Epithelial cell of prostate (primary cell): ENCODE measurements around the gene SCRT2.
"Not testable (repeated sequence)": the region's sequence is repeated elsewhere in the genome, so short reads cannot be mapped to it uniquely, and the experiment has no call there.

Experiments
- DNase-seq: peaks from one replicate; pipeline ENCODE4 v3.0.0-alpha.2; 2011; ENCODE audit warnings: low read depth, low spot score
- H3K27ac ChIP-seq: fragments of 450-650 bp; 2 replicates; pipeline ENCODE4 v1.5.1; 2017; ENCODE audit warnings: mild to moderate bottlenecking

SCRT2 gene

DNA sequence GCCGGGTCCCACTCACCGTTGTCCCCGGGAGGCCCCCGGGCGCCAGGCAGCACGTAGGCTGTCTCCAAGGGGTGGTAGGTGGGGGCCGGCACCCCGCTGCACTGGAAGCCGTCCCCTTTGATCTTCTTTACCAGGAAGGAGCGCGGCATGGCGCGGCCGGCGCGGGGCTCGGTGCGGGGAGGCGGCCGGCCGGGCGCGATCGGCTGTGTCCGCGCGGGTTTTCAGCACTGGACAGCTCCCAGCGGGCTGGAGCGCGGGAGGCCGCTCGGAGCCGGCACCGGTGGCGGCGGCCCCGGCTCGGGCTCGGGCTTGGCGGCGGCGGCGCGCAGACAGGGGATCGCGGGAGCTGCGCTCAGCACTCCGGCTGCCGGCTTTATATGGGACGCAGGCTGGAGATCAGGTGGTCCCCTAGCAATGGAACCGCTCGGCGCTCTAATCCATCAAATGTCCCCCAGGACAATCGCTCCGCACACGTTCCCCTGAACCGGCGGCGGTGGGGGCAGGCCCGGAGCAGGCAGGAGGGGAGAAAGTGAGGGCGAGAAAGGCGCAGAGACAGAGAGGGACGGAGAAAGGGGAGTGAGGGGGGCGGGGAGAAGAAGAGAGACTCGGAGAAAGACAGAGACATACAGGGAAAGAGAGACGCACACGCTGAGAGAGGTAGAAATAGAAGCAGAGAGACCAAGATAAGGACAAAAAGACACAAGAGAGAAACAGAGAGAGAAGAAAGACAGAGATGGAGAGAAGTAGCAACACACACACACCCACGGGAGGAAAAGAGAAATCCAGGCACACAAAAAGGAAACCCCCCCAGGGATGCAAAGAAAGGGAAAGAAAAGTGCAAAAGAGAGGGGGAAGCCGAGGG lies at the start of gene SCRT2:
SCRT2 (minus strand) TSS at position 350 of the 862 bp plus-strand sequence; CDS start at position 149, 201 bp downstream.
- no peak within 1 kb of the TSS for H3K27ac ChIP-seq
- DNase-seq: no peak

DNA sequence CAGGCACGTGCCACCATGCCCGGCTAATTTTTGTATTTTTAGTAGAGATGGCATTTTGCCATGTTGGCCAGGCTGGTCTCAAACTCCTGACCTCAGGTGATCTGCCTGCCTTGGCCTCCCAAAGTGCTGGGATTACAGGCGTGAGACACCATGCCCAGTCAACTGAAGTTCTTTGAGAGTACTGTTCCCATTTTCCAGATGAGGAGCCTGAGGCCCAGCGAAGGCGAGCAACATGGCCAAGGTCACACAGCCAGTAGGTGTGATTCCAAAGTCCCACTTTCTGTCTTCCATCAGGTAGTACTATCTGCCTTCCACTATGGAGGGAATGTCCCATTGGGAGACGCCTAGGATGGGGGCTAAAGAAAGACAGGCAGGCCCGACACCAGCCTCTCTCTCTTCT lies 49.2 kb upstream of the SCRT2 start:
- not testable (repeated sequence) for DNase-seq, H3K27ac ChIP-seq

DNA sequence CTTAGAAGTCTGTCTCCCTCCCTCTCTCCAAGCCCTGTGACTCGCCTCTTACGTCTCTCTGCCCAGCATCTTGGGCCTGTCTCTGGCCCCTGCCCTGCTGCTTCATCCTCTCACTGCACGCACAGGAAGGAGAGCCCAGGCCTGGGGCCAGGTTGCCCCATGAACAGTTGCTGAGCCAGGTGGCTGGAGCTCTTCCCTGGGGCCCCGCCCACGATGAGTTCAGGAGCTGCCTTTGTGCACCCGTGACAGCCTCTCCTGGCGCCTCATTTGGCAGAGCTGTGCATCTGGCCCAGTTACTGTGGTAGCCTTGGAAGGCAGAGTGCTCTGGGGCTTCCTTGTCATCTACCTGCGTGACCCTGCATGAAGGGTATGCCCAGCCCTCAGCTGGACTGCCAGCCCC lies 48.2 kb upstream of the SCRT2 start:
- H3K27ac ChIP-seq: no peak overlapping the region
- DNase-seq: peak; percentile 6

DNA sequence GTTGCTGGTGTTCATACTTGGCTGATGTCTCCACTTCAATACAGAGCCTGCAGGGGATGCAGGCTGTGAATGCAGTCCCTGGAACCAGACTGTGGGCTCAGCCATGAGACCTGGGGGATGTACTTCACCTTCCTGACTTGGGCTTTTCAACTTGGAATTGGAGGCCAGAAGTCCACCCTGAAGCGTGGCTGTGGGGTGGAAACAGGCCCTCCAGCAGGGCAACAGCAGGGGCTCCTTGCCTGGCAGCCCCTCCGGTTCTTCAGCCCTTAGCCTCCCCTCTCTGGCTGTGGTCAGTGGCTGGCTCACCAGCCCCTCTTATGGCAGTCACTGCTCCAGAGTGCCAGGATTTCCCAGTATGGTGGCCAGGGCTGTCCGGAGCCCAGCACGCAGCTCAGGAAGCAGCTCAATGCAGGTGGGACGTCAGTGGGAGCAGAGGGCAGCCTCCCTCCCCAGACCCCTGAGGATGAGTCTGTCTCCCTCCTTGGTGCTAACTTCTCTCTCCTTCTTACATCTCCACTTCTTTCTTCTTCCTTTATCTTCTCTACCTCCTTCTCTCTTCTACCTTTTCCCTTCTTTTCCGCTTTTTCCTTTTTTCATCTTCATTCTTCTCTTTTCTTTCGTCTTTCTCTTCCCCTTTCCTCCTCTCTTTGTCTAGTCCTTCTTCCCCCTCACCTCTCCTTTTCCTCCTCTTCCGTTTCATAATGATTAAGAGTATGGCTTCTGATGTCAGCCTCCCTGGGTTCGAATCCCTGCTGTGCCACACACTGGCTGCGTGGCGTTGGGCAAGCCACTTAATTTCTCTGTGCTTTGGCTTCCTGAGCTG lies 47.4 kb upstream of the SCRT2 start:
- no peak for DNase-seq
- H3K27ac ChIP-seq: no peak overlapping the region

DNA sequence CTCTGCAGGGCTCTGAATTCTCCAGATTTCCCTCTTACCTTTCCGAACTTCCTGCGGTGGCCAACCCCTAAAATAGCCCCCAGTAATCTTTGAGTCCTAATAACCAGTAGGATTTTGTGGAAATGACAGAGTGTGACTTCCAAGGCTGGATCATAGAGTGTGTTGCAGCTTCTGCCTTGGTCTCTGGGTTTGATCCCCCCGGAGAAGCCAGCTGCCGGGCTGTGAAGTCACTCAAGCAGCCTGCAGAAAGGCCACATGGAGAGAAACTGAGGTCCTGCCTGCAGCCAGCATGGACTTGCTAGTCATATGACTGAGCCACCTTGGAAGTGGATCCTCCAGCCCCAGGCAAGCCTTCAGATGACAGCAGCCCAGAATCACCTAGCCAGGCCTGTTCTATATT lies 46.3 kb upstream of the SCRT2 start:
- H3K27ac ChIP-seq: no peak overlapping the region
- no peak for DNase-seq

DNA sequence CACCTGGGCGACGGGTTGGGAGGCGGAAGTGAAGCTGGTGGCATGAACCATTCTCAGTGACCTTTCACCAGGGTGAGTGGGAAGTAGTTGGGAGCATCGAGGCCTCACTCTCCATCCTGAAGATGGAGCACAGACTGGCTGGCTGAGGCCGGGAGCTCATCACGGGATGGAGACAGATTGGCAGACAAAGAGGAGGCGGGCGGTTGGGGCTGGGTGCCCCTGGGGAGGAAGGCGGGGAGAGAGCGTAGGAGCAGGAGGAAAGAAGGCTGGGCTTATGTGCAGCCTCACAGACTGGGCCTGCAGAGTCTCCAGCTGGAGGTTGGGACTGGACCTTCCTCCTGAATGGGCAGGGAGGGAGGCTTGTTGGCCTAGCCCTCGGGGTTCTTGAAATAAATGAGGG lies 44.2 kb upstream of the SCRT2 start:
- H3K27ac ChIP-seq: no peak overlapping the region
- DNase-seq: no peak

DNA sequence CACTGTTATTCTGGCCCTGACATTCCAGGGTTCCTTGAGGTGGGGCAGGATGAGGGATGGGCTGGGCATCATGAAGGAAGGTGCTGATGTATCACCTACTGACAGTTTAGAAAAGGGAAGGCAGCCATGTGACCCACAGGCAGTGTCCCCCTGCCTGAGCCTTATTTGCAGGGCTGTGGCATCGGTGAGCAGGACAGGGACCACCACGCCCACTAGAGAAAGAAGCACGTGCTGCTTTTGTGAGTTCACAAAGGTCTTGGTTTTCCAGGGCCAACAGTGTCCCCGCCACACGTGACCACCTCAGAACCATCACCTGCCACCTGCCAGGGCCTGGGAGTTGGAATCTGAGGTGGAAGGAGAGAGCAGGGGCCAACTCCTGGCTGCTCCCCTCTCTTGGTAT lies 43.5 kb upstream of the SCRT2 start:
- no peak overlapping the region for H3K27ac ChIP-seq
- DNase-seq: no peak

DNA sequence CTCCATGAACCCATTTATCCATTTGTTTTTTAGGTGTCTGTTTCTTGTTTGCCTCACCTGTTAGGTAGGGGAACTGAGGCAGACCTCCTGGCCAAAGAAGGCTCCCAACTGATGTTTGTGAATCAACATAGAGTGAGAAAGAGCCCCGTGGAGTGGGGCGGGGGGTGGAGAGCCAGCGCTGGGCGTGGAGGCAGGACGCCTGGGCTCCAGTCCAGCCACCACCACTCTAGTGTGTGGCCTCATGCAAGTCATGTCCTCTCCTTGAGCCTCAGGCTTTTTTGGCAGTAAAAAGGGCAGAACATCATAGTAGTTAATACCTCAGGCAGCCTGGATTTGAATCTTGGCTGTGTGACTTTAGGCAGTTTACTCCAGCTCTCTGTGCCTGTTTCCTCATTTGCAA lies 42.2 kb upstream of the SCRT2 start:
- DNase-seq: no peak
- no peak overlapping the region for H3K27ac ChIP-seq

DNA sequence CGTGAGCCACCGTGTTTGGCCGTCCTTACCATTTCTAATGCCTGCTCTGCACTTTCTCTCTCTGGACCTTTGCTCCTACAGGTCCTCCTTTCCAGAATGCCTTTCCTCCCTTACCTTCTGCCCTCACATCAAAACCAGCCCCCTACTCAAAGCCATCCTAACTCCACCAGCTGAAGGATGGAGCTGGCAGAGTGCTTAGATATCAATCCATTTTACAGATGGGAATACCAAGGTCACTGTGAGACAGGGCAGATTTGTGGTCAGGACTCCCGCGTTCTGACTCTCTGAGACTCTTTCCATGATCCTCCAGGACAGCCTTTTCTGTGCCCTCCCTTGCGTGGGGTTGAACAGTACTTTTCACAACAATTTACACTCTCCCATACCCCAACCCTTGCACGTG lies 41.7 kb upstream of the SCRT2 start:
- no peak overlapping the region for H3K27ac ChIP-seq
- no peak for DNase-seq

DNA sequence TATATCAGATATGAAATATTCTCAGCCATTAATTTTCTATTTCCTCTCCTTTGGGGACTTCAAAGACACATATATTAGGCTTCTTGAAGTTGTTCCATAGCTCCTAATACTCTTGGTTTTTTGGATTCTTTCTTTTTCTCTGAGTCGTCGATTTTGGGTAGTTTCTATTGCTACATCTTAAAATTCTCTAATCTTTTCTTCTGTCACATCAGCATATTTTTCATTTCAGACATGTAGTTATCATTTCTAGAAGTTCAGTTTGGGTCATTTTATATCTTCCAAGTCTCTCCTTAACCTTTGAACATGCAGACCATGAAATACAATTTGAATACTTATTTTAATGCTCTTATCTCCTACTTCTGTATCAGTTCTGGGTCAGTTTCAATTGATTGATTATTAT lies 38.9 kb upstream of the SCRT2 start:
- no peak overlapping the region for H3K27ac ChIP-seq
- no peak for DNase-seq

DNA sequence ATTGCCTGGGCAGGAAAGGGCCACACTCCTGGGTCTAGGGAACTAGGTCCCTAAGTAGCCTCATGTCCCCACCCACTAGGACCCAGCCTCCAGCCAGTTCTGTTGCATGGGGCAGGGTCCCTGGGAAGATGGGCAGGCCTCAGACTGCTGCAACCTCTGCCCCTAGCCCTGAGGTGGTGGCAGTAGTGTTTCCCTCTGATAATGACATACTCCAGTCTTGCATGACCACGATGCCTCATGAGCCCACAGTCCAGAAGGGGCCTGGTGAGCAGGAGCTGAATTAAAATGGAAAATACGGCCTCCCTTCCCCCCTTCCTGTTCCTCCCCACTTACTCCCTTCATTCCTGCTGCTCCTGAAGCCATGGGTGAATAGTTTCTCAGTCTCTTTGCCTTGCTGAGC lies 36.0 kb upstream of the SCRT2 start:
- no peak overlapping the region for H3K27ac ChIP-seq

DNA sequence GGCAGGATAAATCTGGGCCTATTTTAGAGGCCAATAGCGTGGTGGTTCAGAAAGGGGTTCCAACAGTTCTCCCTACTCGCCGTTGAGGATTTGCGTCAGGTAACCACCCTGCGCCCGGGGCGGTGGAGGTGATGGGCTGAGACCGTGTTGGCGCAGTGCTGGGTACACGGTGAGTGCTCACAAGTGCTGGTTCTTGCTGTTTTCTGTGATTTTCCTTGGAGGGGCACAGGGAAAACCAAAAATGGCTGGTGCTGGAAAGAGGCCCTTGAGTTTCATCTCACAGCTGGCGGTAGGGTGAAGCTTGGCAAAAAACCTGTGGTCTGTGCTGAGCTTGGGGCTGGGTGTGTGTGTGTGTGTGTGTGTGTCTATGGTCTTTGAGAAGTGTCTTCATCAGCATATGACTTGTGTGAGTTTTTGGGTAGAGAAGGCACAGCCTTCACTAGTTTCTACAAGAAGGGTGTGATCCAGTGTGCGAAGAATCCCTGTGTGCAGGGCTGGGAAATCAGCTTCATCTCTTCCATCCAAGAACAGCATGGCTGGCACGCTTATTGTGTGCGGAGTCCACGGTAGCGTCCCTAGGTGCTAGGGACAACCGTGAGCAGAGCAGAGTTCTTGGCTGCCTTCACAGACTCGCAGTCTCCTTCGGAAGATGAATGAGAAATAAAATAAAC lies 35.3 kb upstream of the SCRT2 start:
- no peak for DNase-seq
- H3K27ac ChIP-seq: no peak overlapping the region

More for the DNA sequence above, 36.0 kb upstream of the SCRT2 start:
- no peak for DNase-seq

DNA sequence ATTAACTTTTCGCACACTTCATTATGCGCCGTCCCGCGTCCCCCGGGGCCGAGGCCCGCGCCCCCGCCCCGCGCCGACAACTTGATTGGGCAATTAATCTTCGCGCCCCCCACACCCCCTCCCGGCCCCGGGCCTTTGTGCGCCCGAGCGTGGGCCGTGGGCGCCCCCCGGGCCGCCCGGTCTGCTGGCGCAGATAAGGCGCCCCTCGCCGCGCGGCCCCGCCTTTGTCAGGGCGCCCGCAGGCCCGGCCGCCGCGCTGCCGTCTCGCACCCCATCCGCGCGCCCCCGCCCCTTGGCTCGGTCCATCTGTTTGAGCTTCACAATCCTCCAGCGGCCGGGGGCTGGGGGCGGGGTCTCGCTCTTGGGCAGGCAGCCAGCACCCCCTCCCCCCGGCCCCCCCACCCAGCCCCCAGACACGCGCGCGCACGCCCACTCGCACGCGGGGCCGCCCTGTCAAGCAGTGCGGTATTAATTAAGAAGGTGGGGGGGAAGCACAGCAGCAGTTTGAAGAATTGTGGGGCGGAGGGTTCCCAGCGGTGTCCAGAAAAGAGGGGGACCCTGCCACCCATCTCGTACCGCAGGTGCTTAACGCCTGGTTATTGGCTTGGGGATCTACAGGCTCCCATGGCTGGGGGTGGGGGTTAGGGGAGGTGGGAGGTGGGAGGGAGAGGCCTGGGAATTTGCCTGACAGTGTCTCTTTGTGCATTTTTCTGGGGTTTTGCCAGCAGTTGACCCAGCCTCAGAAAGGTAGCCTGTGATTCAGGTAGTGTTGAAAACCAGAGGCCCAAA lies 34.6 kb upstream of the SCRT2 start:
- no peak for DNase-seq
- no peak overlapping the region for H3K27ac ChIP-seq

DNA sequence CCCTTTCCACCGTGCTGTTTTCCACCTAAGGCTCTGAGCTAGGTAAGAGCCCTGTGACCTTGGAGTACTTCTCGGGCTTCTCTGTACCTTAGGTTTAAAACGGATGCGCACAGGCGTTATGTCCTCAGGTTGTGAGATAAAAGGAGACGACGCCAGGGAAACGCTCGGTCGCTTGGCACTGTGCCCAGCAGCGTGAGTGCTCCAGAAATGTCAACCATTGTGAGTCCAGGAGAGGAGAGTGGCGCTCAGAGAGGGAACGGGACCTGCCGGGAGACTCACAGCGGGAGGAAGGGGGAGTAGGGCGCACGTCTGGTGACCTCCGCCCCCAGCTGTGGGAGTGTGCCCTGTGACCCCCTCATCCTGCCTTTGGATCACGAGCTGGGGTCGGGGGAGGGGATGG lies 33.8 kb upstream of the SCRT2 start:
- DNase-seq: no peak
- H3K27ac ChIP-seq: no peak overlapping the region

DNA sequence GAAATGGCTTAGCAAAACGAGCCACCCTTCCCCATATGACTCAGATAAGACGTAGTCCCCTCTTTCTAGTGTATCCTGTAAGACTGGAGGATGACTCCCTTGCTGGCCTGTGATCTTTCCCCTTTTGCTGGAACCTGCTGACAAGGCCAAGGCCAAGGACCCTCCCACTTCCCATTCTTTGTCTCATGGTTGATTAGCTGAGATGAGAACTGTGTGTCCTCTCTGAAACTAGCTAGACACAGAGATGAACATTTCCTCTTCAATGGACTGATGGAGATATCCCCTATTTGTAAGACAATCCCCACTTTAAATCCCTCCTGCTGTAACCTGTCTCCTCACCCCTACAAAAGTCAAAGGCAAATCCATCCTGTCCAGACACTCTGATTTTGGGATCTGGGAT lies 33.4 kb upstream of the SCRT2 start:
- no peak overlapping the region for H3K27ac ChIP-seq
- no peak for DNase-seq

DNA sequence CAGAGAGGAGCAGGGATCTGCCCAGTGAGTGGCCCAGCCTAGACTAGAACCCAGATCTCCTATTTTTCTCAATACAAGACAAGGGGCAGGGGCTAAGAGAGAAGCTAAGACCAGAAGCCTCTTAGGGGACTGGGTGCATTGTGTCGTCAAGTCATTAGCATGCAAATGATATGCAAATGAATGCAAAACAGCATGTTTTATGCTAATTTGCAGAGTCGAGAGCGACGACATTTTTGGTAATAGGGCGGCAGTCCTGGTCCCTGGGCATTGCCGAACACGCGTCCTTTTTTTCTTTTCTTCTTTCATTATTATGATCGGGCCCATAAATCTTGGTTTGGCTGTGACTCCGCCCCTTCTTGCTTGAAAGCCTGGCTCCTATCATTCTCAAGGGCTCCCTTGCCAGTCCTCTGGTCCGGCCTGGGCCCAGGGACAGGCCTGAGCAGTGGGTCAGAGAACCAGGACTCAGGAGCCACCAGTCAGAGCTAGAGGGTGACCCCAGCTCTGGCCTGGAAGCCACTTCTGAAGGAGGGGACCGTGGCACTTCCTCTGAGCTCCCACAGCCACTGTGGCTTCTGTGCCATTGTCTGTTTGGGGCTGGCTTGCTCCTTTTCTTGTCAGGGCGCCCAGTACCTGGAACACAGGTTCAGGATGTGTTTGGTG lies 32.0 kb upstream of the SCRT2 start:
- no peak for DNase-seq
- no peak overlapping the region for H3K27ac ChIP-seq

DNA sequence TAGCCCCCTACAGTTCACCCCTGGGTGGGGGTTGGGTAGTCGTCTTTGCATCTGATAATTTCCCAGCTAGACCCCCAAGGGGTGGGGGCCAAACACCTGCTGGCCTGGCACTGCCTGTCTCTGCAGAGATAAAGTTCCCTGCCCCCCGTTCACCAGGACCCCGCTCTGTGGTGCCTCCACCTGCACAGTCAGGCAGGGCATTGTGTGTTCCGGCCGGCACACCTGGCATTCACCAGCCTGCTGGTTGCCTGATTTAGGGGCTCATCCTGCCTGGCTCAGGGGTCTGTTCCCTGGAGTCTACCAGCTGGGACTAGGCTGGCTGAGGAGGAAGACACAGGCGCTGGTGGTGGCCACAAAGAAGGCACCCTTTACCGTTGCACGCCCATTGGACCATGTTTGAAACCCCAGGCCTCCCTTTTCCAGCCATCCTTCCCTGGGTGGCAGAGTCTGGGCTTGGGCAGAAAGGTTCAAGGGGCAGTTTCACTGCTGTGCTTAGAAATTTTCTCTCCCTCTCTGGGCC lies 30.8 kb upstream of the SCRT2 start:
- H3K27ac ChIP-seq: no peak overlapping the region
- no peak for DNase-seq

DNA sequence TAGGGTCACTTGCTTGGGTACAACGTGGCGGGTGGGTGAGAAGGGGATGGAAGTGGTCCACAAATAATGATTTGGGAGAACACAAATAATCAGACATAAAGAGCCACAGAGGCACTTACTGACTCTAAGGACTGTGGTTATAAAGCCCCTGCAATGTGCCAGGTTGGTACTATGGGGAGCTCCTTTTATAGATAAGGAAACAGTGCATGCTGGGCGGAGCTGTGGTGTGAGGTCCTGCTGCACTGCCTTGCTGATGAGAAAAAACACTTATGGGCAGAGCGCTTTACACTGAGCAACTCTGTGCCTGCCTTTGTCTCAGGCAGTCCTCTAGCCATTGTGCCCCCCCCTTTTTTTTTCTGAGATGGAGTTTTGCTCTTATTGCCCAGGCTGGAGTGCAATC lies 29.1 kb upstream of the SCRT2 start:
- no peak for DNase-seq
- no peak overlapping the region for H3K27ac ChIP-seq

DNA sequence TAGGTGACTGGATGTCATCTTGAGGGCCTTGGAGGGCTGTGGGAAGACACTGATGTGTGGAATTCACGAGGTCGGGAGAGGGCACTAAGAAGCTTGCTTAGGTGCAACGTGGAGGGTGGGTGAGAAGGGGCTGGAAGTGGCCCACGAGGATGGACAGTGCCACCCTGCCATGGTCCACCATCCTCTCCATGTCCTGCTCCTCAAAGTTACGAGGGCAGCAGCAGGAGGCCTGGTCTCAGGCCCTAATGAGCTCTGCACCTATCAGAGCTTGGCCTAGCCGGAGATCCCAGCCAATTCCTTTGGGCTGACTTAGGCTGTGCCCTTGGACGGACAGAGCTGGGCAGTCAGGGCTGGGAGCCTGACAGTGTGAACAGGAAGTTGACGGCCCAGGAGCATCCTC lies 27.8 kb upstream of the SCRT2 start:
- no peak overlapping the region for H3K27ac ChIP-seq
- DNase-seq: no peak
